Muscle of leg (tissue), 11 donors: ENCODE measurements around the gene C5. TPM values are rescaled to one million over a fixed set of nuclear protein-coding genes. Genes with fewer than 3 reads are reported as not detected.
A peak's percentile ranks its signal among the peaks of the same experiment; 100 is the strongest.

Experiments used
- DNase-seq: peaks from one replicate; pipeline ENCODE4 v3.0.0; 2013
- H3K27ac ChIP-seq: one replicate; pipeline ENCODE4 v1.5.1; 2013; ENCODE audit warnings: mild to moderate bottlenecking, low read length, control low read depth
- H3K27me3 ChIP-seq: one replicate; pipeline ENCODE4 v1.6.1; 2013; ENCODE audit warnings: low read length; ENCODE audit not compliant: control insufficient read depth, insufficient read depth
- H3K36me3 ChIP-seq: one replicate; pipeline ENCODE4 v1.6.1; 2013; ENCODE audit warnings: low read length; ENCODE audit not compliant: control insufficient read depth, insufficient read depth
- H3K4me1 ChIP-seq: one replicate; pipeline ENCODE4 v1.6.1; 2013; ENCODE audit warnings: low read length; ENCODE audit not compliant: control insufficient read depth, insufficient read depth
- H3K4me3 ChIP-seq: one replicate; pipeline ENCODE4 v1.5.1; 2013; ENCODE audit warnings: low read length, control low read depth
- H3K9me3 ChIP-seq: replicated peaks from 2 replicates; pipeline ENCODE4 v1.6.1; 2013; ENCODE audit warnings: low read depth, low read length; ENCODE audit not compliant: control insufficient read depth
- WGBS: methylation state at CpG from one replicate; pipeline ENCODE4 v1.1.5; 2013; ENCODE audit warnings: missing lambda C conversion rate; ENCODE audit not compliant: insufficient coverage; 5-methylcytosine and 5-hydroxymethylcytosine counted together
- polyA plus RNA-seq, 8 donors: library from polyadenylated mRNA; unstranded; fragments of 120-200 nt; gene quantifications; one replicate each; pipeline versions ENCODE4 v1.2.1 to v1.2.3, GENCODE V29; 2013; ENCODE audit warnings: inconsistent platforms in 1 of 8, low replicate concordance in 1 of 8; ENCODE audit not compliant: insufficient read length in 8 of 8, insufficient read depth in 1 of 8
- total RNA-seq: library from RNA; stranded (reverse); fragments of 120-200 nt; gene quantifications from one replicate; pipeline ENCODE4 v1.2.4, GENCODE V29; 2013

C5 gene
- total and polyA plus RNA-seq, 9 donors, result 6.0 to 9.4 (median 7.6) TPM

GRCh38 chr9:120928015-120928482 is 122.0 kb downstream of the C5 start:
- H3K4me3 ChIP-seq, result peak overlapping the region; percentile 61
- WGBS, result 36% methylated on average over 13 of the region's 14 CpGs
- H3K4me1 ChIP-seq, result peaks cover 24% of the 10 kb centered on the region
- DNase-seq, result peak; percentile 57
- H3K27me3 ChIP-seq, result no peaks in the 10 kb centered on the region
- no peaks in the 10 kb centered on the region for H3K9me3 ChIP-seq
- H3K36me3 ChIP-seq, result no peaks in the 10 kb centered on the region
- H3K27ac ChIP-seq, result peak overlapping the region; percentile 77

DNA sequence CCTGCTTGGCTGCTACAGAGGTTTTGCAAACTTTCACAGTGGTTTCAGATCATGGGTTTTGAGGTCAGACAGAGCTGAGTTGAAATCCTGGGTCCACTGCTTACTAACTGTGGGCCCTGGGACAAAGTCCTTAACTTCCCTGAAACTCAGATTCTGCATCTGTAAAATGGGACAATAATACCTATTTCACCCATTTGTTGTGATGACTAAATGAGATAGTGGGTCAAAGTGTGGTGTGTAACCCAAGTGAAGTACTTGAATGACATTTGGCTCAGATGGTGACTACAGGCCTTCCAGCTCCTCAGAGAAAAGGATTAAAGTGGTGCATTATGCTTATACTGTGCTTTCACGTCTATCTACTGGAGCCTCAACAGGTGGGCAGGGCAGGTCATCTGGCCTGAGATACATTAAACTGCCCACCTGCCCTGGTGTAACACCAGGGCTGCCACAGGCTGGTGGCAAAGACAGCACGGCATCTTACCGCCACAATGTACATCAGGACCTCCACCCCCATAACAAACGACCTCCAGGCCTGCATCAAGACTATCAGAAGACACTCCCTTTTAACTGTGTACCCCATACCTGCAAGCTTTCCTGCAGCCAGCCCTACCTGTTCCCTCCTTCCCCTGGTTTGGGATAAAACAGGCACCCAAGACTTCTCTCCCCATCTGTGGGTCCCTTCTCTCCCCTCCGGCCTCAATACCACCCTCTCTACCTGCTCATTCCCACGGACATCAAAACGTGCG is 122.6 kb downstream of the C5 start:
- no peak for DNase-seq
- Histone ChIP-seq H3K4me3 (no peak overlapping the region), H3K27me3 (no peaks in the 10 kb centered on the region), H3K9me3 (no peaks in the 10 kb centered on the region), H3K36me3 (no peaks in the 10 kb centered on the region), H3K27ac (no peak overlapping the region), H3K4me1 (peaks cover 24% of the 10 kb centered on the region)
- WGBS, result 63% methylated on average over 4 of the region's 8 CpGs

GRCh38 chr9:120926397-120926928 is 123.6 kb downstream of the C5 start, which contains the start of gene TRAF1:
Gene TRAF1 (minus strand): TSS chr9:120926796. CDS start chr9:120926075, 721 bp downstream.
- Histone ChIP-seq H3K4me3 (no peak within 1 kb of the TSS), H3K4me1 (peaks cover 20% of the 10 kb centered on the region), H3K9me3 (no peaks in the 10 kb centered on the region), H3K27ac (no peak within 1 kb of the TSS), H3K36me3 (no peaks in the 10 kb centered on the region), H3K27me3 (no peaks in the 10 kb centered on the region)
- no peak for DNase-seq
- WGBS, result 77% methylated on average over 4 of the region's 6 CpGs

DNA sequence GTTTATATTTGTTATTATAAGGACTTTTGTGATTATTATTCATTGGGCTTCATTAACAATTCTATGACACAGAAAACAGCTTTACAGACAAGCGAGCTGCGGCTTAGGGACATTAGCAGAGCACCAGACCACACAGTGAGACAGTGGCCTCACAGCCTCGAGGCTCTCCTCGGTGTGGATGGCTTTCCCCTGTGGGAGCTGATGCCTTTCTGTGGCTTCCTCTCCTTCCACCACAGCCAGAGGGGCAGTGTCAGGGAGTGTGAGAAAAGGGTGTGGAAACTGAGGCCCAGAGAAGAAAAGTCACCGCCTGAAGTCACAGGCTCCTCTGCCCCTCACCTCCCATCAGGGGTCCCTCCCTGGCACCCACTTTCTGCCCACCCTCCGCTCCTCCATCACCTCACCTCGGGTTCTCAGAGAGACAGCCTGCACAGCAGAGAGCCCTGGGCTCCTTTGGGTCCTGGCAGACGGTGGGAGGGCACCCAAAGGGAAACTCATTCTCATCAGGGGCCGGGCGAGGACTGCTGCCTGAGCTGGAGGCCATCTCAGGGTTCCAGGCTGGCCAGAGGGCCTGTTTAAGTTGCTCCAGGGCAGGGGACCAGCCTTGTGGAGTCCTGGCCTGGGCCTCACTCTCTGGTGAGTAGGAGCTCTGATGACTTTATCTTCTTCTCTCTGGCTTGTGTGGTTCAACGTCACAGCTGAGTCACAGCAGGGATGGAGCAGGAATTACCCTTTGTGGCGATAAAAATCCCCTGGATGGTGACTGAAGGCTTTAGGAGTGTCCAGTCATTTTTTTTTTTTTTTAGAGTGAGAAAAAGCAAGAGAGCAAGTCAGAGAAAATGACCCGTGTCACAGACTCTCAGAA is 124.3 kb downstream of the C5 start:
- no peak overlapping the region for H3K4me3 ChIP-seq

DNA sequence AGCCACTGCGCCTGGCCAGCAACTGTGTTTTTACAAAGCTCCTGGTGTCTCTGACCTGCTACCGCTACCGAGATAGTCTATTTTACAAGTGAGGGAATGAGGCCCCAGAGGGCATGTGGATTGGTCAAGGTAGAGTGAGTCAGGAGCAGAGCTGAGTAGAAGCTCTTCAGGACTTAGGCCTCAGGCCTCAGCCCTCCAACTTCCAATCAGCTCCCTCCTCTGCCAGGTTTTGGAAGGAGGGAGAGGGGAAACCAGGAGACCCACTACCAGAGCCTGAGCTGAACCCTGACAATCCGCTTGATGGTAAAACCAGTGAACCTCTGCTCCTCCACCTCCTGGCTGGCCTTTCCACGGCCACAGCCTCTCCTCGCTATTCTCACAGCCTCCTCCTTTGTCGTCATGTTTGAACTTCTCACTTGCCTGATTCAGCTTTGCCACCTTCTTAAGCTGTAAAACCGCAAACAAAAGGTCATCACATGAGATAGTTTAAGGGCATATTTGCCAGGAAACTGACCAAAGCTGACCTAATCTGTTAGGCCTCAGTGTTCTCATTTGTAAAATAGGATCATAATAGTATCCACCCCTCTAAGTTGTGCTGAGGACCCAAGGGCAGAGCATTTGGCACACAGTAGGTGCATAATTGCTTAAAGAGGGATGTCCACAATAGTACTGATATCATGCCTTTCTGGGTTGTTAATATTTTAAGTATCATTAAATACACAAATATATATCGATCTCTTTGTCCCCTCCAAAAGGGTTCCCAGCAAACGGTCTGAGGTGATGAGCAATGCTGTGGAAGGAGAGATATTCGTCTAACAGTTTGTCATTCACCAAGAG is 125.2 kb downstream of the C5 start:
- no peak for DNase-seq
- Histone ChIP-seq H3K4me3 (no peak overlapping the region), H3K4me1 (peaks cover 22% of the 10 kb centered on the region), H3K36me3 (no peaks in the 10 kb centered on the region), H3K9me3 (no peaks in the 10 kb centered on the region), H3K27me3 (no peaks in the 10 kb centered on the region), H3K27ac (no peak overlapping the region)
- WGBS, result 74% methylated on average over 6 of the region's 11 CpGs

More for the DNA sequence above, 124.3 kb downstream of the C5 start:
- Histone ChIP-seq H3K4me1 (peaks cover 16% of the 10 kb centered on the region), H3K27ac (no peak overlapping the region), H3K36me3 (no peaks in the 10 kb centered on the region), H3K27me3 (no peaks in the 10 kb centered on the region), H3K9me3 (no peaks in the 10 kb centered on the region)
- DNase-seq, result no peak
- WGBS, result 74% methylated on average over 6 of the region's 13 CpGs

DNA sequence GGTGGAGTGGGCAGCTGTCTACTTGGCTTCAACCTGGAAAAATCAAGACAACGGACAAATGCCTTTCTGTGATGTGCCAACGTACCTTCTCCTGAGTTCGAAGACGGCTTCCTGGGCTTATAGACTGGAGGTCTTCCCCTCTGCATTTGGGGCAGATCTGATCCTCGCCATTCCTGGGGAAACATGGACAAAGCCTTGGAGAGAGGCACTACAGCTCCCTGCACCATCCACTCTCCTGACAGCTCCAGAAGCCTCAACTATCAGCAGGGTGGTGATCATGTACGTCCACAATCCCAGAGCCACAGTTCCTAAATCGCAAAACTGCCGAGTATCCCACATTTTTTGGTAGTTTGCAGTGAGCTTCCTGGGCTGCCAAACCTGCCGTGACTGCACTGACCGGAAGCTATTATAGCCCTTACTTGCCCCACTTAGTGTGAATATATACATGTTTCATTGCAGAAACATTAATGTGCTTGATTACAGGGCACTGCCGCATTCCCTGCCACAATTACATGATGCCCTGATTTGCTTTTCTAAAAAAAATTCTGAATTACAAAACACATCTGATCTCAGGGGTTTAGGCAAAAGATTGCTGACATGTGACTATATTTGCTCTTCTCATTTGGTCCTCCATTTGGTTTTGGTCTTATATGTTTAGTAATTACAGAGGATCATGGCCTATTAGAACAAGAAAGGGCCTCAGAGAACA is 126.3 kb downstream of the C5 start:
- no peak overlapping the region for H3K27ac ChIP-seq

GRCh38 chr9:120922404-120923195 is 127.5 kb downstream of the C5 start:
- H3K4me1 ChIP-seq, result peaks cover 27% of the 10 kb centered on the region
- no peaks in the 10 kb centered on the region for H3K9me3 ChIP-seq
- no peaks in the 10 kb centered on the region for H3K27me3 ChIP-seq
- WGBS, result no CpG with 5 or more reads among the region's 7 CpGs
- H3K27ac ChIP-seq, result no peak overlapping the region
- H3K36me3 ChIP-seq, result no peaks in the 10 kb centered on the region
- H3K4me3 ChIP-seq, result no peak overlapping the region
- DNase-seq, result no peak

More for the DNA sequence above, 126.3 kb downstream of the C5 start:
- Histone ChIP-seq H3K4me1 (peaks cover 29% of the 10 kb centered on the region), H3K27me3 (no peaks in the 10 kb centered on the region), H3K9me3 (no peaks in the 10 kb centered on the region), H3K36me3 (no peaks in the 10 kb centered on the region), H3K4me3 (no peak overlapping the region)
- 88% methylated on average over 7 of the region's 11 CpGs for WGBS
- DNase-seq, result no peak

GRCh38 chr9:120921661-120922181 is 128.4 kb downstream of the C5 start:
- Histone ChIP-seq H3K4me3 (no peak overlapping the region), H3K27me3 (no peaks in the 10 kb centered on the region), H3K9me3 (no peaks in the 10 kb centered on the region), H3K27ac (no peak overlapping the region), H3K4me1 (peaks cover 30% of the 10 kb centered on the region), H3K36me3 (no peaks in the 10 kb centered on the region)
- peak; percentile 43 for DNase-seq
- WGBS, result 35% methylated on average over 4 of the region's 8 CpGs
